SIG-M5 (cell line): ENCODE measurements around the gene RIMBP2.

ENCODE experiments used
- DNase-seq: peaks from one replicate; lab custom pipeline; 2025; lab: John Stamatoyannopoulos, UW

RIMBP2 gene

GRCh38 chr12:130683811-130684210, 32.3 kb downstream of the RIMBP2 start:
- no peak for DNase-seq

- no peak for DNase-seq
Measured at GRCh38 chr12:130683080-130683479, 33.0 kb downstream of the RIMBP2 start.

- DNase-seq: no peak
Measured at GRCh38 chr12:130680451-130680990, 35.6 kb downstream of the RIMBP2 start.

- no peak for DNase-seq
Measured at GRCh38 chr12:130677957-130678558, 38.0 kb downstream of the RIMBP2 start.

GRCh38 chr12:130675791-130676190, 40.3 kb downstream of the RIMBP2 start:
- DNase-seq: no peak

- no peak for DNase-seq
Measured at GRCh38 chr12:130675121-130675520, 41.0 kb downstream of the RIMBP2 start.

GRCh38 chr12:130674676-130675075, 41.4 kb downstream of the RIMBP2 start:
- no peak for DNase-seq

- no peak for DNase-seq
Measured at GRCh38 chr12:130673036-130673705, 42.9 kb downstream of the RIMBP2 start.

- no peak for DNase-seq
Measured at GRCh38 chr12:130672089-130672820, 43.8 kb downstream of the RIMBP2 start.

- no peak for DNase-seq
Measured at GRCh38 chr12:130671556-130671955, 44.5 kb downstream of the RIMBP2 start.

- no peak for DNase-seq
Measured at GRCh38 chr12:130669797-130670196, 46.3 kb downstream of the RIMBP2 start.

- DNase-seq: no peak
Measured at GRCh38 chr12:130669205-130669557, 46.9 kb downstream of the RIMBP2 start.

GRCh38 chr12:130668286-130669204, 47.6 kb downstream of the RIMBP2 start:
- no peak for DNase-seq

- DNase-seq: no peak
Measured at GRCh38 chr12:130667421-130667960, 48.6 kb downstream of the RIMBP2 start.

GRCh38 chr12:130666645-130667044, 49.5 kb downstream of the RIMBP2 start:
- no peak for DNase-seq

- no peak for DNase-seq
Measured at GRCh38 chr12:130665753-130666152, 50.3 kb downstream of the RIMBP2 start.

GRCh38 chr12:130664772-130665171, 51.3 kb downstream of the RIMBP2 start:
- DNase-seq: no peak

- DNase-seq: no peak
Measured at GRCh38 chr12:130664252-130664651, 51.8 kb downstream of the RIMBP2 start.

GRCh38 chr12:130663514-130663913, 52.6 kb downstream of the RIMBP2 start:
- no peak for DNase-seq

- no peak for DNase-seq
Measured at GRCh38 chr12:130661486-130662255, 54.4 kb downstream of the RIMBP2 start.

- no peak for DNase-seq
Measured at GRCh38 chr12:130661059-130661458, 55.0 kb downstream of the RIMBP2 start.
